Activated CD8-positive, alpha-beta memory T cell treated with anti-CD3 and anti-CD28 coated beads, Interleukin-2, amount 10 ng/mL, durations not matched to agents 7 days and 5 days (primary cell): ENCODE results near the gene KLF1. TPM values are rescaled to one million over a fixed set of nuclear protein-coding genes. Genes with fewer than 3 reads are reported as not detected.

Experiments
- ATAC-seq: fragments of 150-1000 bp; cut with Tn5 transposase; one replicate; pipeline ENCODE4 v1.10.0; 2021; ENCODE audit warnings: moderate library complexity
- CTCF ChIA-PET: fragments of 350-600 bp; sonication (Branson Sonifier 250); formaldehyde crosslinking; loops from one replicate; lab custom pipeline; 2021; ENCODE audit warnings: antibody characterized with exemption; lab: Charles Lee
- DNase-seq: peaks from one replicate; pipeline ENCODE4 v3.0.0-alpha.2; 2020
- H3K27ac Mint-ChIP-seq: one replicate; pipeline ENCODE4 v1.8.0; 2021; ENCODE audit warnings: mild to moderate bottlenecking, mixed read lengths
- H3K27me3 Mint-ChIP-seq: one replicate; pipeline ENCODE4 v1.8.0; 2021; ENCODE audit warnings: mixed read lengths
- H3K36me3 Mint-ChIP-seq: one replicate; pipeline ENCODE4 v1.8.0; 2021; ENCODE audit warnings: mild to moderate bottlenecking, mixed read lengths
- H3K4me1 Mint-ChIP-seq: one replicate; pipeline ENCODE4 v1.8.0; 2021; ENCODE audit warnings: mixed read lengths
- H3K4me3 Mint-ChIP-seq: one replicate; pipeline ENCODE4 v1.8.0; 2021; ENCODE audit warnings: mild to moderate bottlenecking, moderate library complexity, mixed read lengths
- H3K9me3 Mint-ChIP-seq: one replicate; pipeline ENCODE4 v1.8.0; 2022; ENCODE audit warnings: low read depth, mixed read lengths
- total RNA-seq, 2 experiments: library from RNA; stranded (reverse); gene quantifications; one replicate each; pipeline ENCODE4 v1.2.3, GENCODE V29; 2021

KLF1 gene
- total RNA-seq, 2 experiments from 2014 or later = 0.29 to 0.45 TPM

GRCh38 chr19:12885749-12886650 lies 1.0 kb downstream of the KLF1 start:
- ATAC-seq (no peak), DNase-seq (no peak)
- Mint-ChIP-seq H3K27me3 (no peaks in the 10 kb centered on the region), H3K27ac (peak overlapping the region; percentile 19), H3K4me3 (peak overlapping the region; percentile 19), H3K36me3 (peaks cover 5% of the 10 kb centered on the region), H3K4me1 (peaks cover 37% of the 10 kb centered on the region), H3K9me3 (peaks cover 3% of the 10 kb centered on the region)
- CTCF ChIA-PET = interaction anchor here (0.7 to 10.6 kb wide), 32 partner anchors 10 to 1594 kb away, joined by 3 to 163 read pairs (median 4); partner anchors contain the start of genes CALR, FARSA, GADD45GIP1 and RAD23A

- peaks cover 3% of the 10 kb centered on the region for H3K9me3 Mint-ChIP-seq
- peak overlapping the region; percentile 83 for H3K4me3 Mint-ChIP-seq
- peaks cover 36% of the 10 kb centered on the region for H3K4me1 Mint-ChIP-seq
- H3K36me3 Mint-ChIP-seq = peaks cover 5% of the 10 kb centered on the region
- CTCF ChIA-PET = interaction anchor here (0.6 to 10.6 kb wide), 40 partner anchors 9 to 1595 kb away, joined by 3 to 163 read pairs (median 4); partner anchors contain the start of genes CALR, FARSA, GADD45GIP1 and RAD23A
- no peaks in the 10 kb centered on the region for H3K27me3 Mint-ChIP-seq
- ATAC-seq = peak; percentile 70
- H3K27ac Mint-ChIP-seq = peak overlapping the region; percentile 87
- peak; percentile 96 for DNase-seq
Measured at GRCh38 chr19:12884926-12885748, 1.9 kb downstream of the KLF1 start.

GRCh38 chr19:12884627-12884925 lies 2.4 kb downstream of the KLF1 start:
- Mint-ChIP-seq H3K4me3 (peak overlapping the region; percentile 83), H3K27ac (peak overlapping the region; percentile 87), H3K36me3 (peaks cover 5% of the 10 kb centered on the region), H3K4me1 (peaks cover 38% of the 10 kb centered on the region), H3K27me3 (no peaks in the 10 kb centered on the region), H3K9me3 (peaks cover 3% of the 10 kb centered on the region)
- DNase-seq (no peak), ATAC-seq (no peak)
- CTCF ChIA-PET = interaction anchor here (0.6 to 10.6 kb wide), 36 partner anchors 9 to 1595 kb away, joined by 3 to 163 read pairs (median 4); partner anchors contain the start of genes CALR, FARSA, GADD45GIP1 and RAD23A

GRCh38 chr19:12884202-12884601 lies 2.8 kb downstream of the KLF1 start:
- CTCF ChIA-PET = interaction anchor here (0.9 to 10.6 kb wide), 14 partner anchors 11 to 180 kb away, joined by 3 to 163 read pairs (median 4); partner anchors contain the start of gene GADD45GIP1
- ATAC-seq (no peak), DNase-seq (no peak)
- Mint-ChIP-seq H3K4me1 (peaks cover 40% of the 10 kb centered on the region), H3K9me3 (peaks cover 3% of the 10 kb centered on the region), H3K36me3 (peaks cover 6% of the 10 kb centered on the region), H3K4me3 (peak overlapping the region; percentile 5), H3K27ac (peak overlapping the region; percentile 87), H3K27me3 (no peaks in the 10 kb centered on the region)

GRCh38 chr19:12882589-12882988 lies 4.4 kb downstream of the KLF1 start:
- Mint-ChIP-seq H3K4me1 (peaks cover 40% of the 10 kb centered on the region), H3K27me3 (no peaks in the 10 kb centered on the region), H3K36me3 (peaks cover 16% of the 10 kb centered on the region), H3K4me3 (peak overlapping the region; percentile 87), H3K9me3 (peaks cover 3% of the 10 kb centered on the region), H3K27ac (peak overlapping the region; percentile 39)
- CTCF ChIA-PET = interaction anchor here (0.7 to 10.6 kb wide), 8 partner anchors 11 to 179 kb away, joined by 3 to 163 read pairs (median 8); no protein-coding TSS in a partner anchor
- no peak for ATAC-seq
- no peak for DNase-seq

GRCh38 chr19:12881172-12881808 lies 5.7 kb downstream of the KLF1 start, which contains the start of gene DNASE2:
Gene DNASE2 (minus strand): TSS chr19:12881449. CDS start chr19:12881375, 74 bp downstream.
- Mint-ChIP-seq H3K9me3 (peaks cover 3% of the 10 kb centered on the region), H3K27ac (peak within 1 kb of the TSS; percentile 87), H3K4me1 (peaks cover 38% of the 10 kb centered on the region), H3K27me3 (no peaks in the 10 kb centered on the region), H3K36me3 (peaks cover 21% of the 10 kb centered on the region), H3K4me3 (peak within 1 kb of the TSS; percentile 87)
- ATAC-seq (peak; percentile 83), DNase-seq (peak; percentile 96)
- CTCF ChIA-PET = interaction anchor here (0.6 to 10.6 kb wide), 12 partner anchors 10 to 147 kb away, joined by 3 to 163 read pairs (median 4); partner anchors contain the start of genes FARSA and TRIR

- ATAC-seq = peak; percentile 7
- Mint-ChIP-seq H3K27ac (peak overlapping the region; percentile 87), H3K4me3 (peak overlapping the region; percentile 87), H3K4me1 (peaks cover 34% of the 10 kb centered on the region), H3K36me3 (peaks cover 21% of the 10 kb centered on the region), H3K27me3 (no peaks in the 10 kb centered on the region), H3K9me3 (peaks cover 3% of the 10 kb centered on the region)
- DNase-seq = no peak
- CTCF ChIA-PET = interaction anchor here (0.8 to 10.6 kb wide), 8 partner anchors 9 to 146 kb away, joined by 3 to 163 read pairs (median 4); partner anchors contain the start of gene TRIR
Measured at GRCh38 chr19:12880551-12881171, 6.3 kb downstream of the KLF1 start.

- Mint-ChIP-seq H3K27me3 (no peaks in the 10 kb centered on the region), H3K27ac (no peak overlapping the region), H3K4me1 (peaks cover 14% of the 10 kb centered on the region), H3K36me3 (peaks cover 36% of the 10 kb centered on the region), H3K4me3 (no peak overlapping the region), H3K9me3 (no peaks in the 10 kb centered on the region)
- ATAC-seq = no peak
- CTCF ChIA-PET = interaction anchor here (1.2 to 2.1 kb wide), 3 partner anchors 10 to 78 kb away, joined by 3 to 9 read pairs (median 5); no protein-coding TSS in a partner anchor
- no peak for DNase-seq
Measured at GRCh38 chr19:12875086-12875485, 11.9 kb downstream of the KLF1 start.

GRCh38 chr19:12873891-12874745 lies 12.9 kb downstream of the KLF1 start:
- no peaks in the 10 kb centered on the region for H3K27me3 Mint-ChIP-seq
- H3K4me1 Mint-ChIP-seq = peaks cover 8% of the 10 kb centered on the region
- H3K4me3 Mint-ChIP-seq = no peak overlapping the region
- no peak for ATAC-seq
- DNase-seq = no peak
- H3K27ac Mint-ChIP-seq = no peak overlapping the region
- no peaks in the 10 kb centered on the region for H3K9me3 Mint-ChIP-seq
- H3K36me3 Mint-ChIP-seq = peaks cover 35% of the 10 kb centered on the region
- CTCF ChIA-PET = interaction anchor here (0.8 to 3.1 kb wide), 9 partner anchors 11 to 151 kb away, joined by 3 to 15 read pairs (median 5); partner anchors contain the start of gene TNPO2

GRCh38 chr19:12872941-12873890 lies 13.8 kb downstream of the KLF1 start:
- H3K4me3 Mint-ChIP-seq = peak overlapping the region; percentile 43
- H3K9me3 Mint-ChIP-seq = no peaks in the 10 kb centered on the region
- H3K4me1 Mint-ChIP-seq = peaks cover 6% of the 10 kb centered on the region
- peak; percentile 76 for ATAC-seq
- no peak overlapping the region for H3K27ac Mint-ChIP-seq
- H3K36me3 Mint-ChIP-seq = peaks cover 30% of the 10 kb centered on the region
- peak; percentile 86 for DNase-seq
- CTCF ChIA-PET = interaction anchor here (0.7 to 4.1 kb wide), 14 partner anchors 9 to 221 kb away, joined by 3 to 19 read pairs (median 4); partner anchors contain the start of genes DNASE2 and TNPO2
- H3K27me3 Mint-ChIP-seq = no peaks in the 10 kb centered on the region
